GM19193 (cell line): Measurements from ENCODE around the gene TNFSF9.
A peak's percentile ranks its signal among the peaks of the same experiment; 100 is the strongest.

Experiments
- POLR2A ChIP-seq: IDR thresholded peaks from 4 replicates; pipeline ENCODE4 v1.6.1; 2011; ENCODE audit not compliant: insufficient read depth, insufficient read length; ENCODE audit errors: extremely low read depth

TNFSF9 gene, protein sequence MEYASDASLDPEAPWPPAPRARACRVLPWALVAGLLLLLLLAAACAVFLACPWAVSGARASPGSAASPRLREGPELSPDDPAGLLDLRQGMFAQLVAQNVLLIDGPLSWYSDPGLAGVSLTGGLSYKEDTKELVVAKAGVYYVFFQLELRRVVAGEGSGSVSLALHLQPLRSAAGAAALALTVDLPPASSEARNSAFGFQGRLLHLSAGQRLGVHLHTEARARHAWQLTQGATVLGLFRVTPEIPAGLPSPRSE

DNA sequence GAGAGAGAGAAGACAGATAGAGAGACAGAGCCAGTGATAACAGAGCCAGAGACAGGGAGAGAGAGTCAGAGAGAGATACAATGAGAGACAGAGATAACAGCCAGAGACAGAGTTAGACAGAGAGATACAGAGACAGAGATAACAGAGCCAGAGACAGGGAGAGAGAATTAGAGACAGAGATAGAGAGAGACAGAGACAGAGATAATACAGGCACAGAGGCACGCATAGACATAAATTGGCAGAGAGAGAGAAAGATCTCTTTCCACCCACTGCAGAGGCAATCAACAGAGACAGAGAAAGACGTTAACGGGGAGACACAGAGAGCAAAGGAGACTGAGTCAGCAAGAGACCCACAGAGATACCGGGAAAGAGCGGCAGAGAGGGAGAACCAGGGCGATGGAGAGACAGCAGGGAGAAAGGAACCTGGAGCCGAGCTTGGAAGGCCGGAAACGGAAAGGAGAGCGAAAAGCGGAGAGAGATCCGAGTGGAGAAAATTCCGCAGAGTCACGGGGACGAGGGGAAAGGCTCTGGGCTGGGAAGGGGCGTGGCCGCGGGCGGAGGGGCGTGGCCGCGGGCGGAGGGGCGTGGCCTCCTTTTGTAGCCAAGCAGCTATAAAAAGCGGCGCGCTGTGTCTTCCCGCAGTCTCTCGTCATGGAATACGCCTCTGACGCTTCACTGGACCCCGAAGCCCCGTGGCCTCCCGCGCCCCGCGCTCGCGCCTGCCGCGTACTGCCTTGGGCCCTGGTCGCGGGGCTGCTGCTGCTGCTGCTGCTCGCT lies at the start of gene TNFSF9:
Gene TNFSF9 (plus strand): TSS at position 641 of the 777 bp plus-strand sequence. CDS start 11 bp downstream, at position 652.
- peak; percentile 100 for TF ChIP-seq POLR2A

DNA sequence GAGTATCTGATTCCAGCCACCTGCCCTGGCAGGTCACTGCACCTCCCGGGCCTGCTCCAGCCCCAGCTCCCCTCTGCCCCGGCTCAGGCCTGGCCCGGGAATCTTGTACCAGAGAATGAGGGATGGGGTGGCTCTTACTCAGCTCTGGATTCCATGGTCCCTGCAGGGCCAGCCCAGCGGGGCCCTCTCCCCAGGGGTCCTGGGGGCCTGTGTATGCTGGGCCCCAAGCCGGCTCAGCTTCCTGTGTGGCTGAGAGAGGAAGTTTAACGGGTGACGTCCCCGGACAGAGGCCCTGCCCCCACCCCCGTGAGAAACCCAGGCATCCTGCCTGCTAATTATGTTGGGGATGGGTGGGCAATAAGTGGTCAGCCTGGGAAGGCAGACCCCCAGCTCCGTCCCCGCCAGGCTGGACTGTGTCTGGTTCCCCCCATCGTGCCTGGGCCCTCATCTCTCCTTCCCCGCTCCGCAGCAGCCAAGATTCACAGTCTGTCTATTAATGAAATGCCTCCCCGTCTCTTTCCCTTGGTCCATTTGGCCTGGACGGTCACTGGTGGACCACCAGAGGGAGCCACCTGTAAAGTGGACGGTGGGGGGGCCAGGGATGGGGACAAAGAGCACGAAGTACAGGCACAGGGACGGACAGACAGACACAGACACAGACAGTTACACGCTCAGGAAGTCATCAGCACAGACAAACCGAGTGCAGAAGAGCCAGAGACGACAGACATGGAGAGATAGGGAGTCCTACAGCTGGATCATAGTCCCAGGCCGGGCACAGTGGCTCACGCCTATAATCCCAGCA lies 49.1 kb upstream of the TNFSF9 start, which contains the start of gene DENND1C:
Gene DENND1C (minus strand): TSS at position 247 of the 802 bp plus-strand sequence. CDS start 92 bp downstream, at position 155.
- TF ChIP-seq POLR2A: peak; percentile 82

DNA sequence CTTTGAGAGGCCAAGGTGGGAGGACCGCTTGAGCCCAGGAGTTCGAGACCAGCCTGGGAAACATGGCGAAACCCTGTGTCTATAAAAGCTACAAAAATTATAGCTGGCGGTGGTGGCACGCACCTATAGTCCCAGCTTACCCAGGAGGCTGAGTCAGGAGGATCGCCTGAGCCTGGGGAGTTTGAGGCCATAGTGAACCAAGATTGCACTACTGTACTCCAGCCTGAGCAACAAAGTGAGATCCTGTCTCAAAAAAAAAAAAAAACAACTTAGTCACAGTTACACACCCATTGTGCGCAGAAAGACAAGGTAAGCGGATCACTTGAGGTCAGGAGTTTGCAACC lies 48.5 kb upstream of the TNFSF9 start:
- TF ChIP-seq POLR2A: no peak

DNA sequence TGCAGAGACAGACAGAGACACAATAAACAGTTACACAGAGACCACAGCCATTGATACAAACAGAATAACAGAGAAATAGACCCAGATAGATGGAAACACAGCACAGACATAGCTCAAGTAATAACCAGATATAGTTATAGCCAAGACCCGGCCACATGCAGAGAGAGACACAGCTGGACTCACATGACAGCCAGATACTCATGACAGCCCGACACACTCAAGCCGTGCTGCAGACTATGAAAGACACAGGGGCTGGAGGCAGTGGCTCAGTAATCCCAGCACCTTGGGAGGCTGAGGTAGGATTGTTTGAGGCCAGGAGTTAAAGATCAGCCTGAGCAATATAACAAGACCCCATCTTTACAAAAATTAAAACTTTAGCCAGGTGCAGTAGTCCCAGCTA lies 47.6 kb upstream of the TNFSF9 start:
- no peak for TF ChIP-seq POLR2A

DNA sequence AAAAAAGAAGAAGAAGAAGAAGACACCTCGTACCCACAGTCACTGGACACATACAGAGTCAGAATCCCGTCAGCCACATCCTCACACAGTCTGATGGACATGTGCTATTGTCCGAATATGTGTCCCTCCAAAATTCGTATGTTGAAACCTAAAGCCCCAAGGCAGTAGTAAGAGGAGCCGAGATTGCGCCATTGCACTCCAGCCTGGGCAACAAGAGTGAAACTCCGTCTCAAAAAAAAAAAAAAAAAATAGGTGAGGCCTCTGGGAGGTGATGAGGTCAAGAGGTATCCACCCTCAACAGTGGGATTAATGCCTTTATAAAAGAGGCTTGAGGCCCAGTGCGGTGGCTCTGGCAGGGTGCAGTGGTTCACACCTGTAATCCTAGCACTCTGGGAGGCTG lies 46.6 kb upstream of the TNFSF9 start:
- no peak for TF ChIP-seq POLR2A

DNA sequence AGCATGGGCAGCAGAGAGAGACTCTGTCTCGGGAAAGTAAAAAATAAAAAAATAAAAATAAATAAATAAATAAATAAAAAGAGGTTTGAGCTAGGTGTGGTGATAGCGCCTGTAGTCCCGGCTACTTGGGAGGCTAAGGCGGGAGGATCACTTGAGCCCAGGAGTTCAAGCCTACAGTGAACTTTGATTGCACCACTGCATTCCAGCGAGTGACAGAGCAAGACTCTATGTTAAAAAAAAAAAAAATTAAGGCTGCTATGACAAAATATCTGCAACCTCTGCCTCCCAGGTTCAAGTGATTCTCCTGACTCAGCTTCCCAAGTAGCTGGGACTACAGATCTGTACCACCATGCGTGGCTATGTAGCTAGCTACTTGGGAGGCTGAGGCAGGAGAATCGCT lies 46.0 kb upstream of the TNFSF9 start:
- no peak for TF ChIP-seq POLR2A

DNA sequence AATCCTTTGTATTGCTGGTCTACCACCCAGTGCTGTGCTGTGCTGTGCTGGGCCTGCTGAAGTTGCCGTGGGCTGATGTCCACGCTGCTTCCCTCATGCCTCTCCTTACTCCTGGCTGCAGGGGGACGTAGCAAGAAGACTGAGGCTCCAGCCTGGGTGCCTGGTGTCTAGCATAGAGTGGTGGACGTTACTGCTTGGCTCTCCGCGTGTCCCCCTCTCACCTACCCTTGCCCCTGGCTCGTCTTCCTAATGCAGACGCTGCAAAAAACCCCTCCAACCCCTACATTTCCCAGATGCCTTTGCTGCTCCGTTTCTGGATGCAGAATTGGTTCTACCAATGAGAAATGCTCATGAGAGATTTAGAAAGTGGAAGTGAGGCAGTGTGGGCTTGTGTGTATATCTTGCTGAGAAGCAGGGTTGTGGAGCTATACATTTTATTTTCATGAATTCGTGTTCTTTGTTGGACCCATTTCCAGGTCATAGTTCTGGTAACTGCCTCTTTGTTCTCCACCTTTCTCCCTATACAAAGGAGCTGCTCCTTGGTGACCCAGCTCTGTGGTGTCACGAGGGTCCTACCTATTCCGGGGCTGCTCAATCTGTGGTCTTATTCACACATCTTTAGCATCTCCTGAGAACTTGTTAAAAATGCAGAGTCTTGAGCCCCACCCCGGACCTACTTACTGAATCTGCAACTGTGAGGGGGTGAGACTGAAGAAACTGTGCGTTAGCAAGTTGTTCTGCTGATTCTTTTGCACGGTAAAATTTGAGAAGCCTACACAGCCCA lies 41.4 kb upstream of the TNFSF9 start:
- TF ChIP-seq POLR2A: peak; percentile 60

DNA sequence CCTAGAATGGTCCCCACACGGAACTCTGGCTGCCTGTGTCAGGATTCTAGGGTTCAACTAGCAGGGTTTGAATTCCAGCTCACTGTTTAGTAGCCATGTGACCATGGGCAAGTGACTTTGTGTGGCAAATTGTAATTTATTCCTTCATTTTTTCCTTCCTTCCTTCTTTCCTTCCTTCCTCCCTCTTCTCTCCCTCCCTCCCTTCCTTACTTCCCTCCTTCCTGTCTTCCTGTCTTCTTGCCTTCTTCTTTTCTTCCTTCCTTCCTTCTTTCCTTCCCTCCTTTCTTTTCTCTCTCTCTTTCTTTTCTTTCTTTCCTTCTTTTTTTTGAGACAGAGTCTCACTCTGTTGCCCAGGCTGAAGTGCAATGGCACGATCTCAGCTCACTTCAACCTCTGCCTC lies 40.7 kb upstream of the TNFSF9 start:
- no peak for TF ChIP-seq POLR2A

DNA sequence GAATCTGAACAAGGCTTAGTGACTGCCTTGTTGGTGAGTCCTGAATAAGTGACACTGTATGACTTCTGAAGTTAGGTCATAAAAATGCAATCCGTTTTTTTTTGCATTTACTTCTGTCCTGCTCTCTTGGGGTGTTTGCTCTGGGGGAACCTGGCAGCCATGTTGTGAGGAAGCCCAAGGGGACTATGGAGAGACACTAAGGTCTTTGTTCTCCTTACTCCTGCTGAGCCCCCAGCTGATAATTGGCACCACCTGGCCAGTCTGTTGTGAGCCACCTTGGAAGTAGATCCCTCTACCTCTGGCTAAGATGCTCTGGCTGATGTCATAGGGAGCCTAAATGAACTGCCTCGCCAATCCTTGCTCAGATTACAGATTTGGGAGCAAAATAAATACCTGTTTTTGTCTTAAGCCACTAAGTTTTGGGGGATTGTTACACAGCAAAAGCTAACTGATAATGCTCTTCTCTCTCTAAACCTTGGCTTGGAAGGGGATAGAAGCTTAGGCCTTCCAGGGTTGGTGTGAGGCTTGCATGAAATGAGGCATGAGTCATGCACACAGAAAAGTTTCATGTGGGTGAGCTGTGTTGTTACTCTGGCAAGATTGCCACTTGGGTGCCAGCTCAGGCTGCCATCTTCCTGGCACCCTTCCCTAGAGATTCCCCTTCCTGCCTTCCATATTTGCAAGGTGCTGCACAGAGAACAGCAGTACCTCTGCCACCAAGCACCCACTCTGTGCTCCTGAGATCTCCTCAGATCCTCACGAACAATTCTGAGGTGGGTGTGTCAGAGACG lies 38.8 kb upstream of the TNFSF9 start:
- TF ChIP-seq POLR2A: no peak

DNA sequence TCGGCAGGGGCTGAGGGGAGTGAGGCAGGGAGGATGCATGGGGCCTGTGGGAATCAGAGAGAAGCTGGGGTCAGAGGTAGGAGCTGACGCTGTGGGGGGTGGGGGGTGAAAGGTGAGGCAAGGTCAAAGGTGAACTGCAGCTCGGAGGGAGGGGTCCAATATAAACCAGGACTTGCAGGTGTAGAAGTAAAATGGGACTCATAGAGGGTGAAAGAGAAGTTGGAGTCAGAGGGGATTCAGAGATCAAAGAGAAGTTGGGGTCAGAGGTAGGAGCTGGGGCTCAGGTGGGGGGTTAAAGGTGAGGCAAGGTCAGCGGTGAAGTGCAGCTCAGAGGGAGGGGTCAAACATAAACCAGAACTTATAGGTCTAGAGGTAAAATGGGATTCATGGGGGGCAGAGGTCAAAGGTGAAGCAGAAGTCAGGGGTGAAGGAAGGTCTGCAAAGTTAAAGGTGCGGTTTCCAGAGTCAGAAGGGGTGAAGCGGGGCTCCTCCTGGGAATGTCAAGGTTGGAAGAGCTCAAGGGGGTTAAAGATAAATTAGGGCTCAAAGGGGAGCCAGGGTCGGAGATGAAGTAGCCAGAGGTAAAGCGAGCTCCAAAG lies 36.3 kb upstream of the TNFSF9 start:
- no peak for TF ChIP-seq POLR2A

DNA sequence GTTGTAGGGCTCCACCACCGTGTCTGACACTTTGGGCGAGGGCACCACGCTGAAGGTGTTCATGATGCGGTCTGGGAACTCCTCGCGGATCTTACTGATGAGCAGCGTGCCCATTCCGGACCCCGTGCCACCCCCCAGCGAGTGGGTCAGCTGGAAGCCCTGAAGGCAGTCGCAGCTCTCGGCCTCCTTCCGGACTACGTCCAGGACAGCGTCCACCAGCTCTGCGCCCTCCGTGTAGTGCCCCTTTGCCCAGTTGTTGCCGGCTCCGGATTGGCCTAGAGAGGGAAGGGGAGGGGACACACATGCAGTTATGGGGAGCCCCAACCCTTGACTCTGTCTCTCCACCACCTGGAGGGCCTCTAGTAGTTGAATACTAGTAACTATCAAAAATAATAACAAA lies 34.9 kb upstream of the TNFSF9 start:
- TF ChIP-seq POLR2A: no peak

DNA sequence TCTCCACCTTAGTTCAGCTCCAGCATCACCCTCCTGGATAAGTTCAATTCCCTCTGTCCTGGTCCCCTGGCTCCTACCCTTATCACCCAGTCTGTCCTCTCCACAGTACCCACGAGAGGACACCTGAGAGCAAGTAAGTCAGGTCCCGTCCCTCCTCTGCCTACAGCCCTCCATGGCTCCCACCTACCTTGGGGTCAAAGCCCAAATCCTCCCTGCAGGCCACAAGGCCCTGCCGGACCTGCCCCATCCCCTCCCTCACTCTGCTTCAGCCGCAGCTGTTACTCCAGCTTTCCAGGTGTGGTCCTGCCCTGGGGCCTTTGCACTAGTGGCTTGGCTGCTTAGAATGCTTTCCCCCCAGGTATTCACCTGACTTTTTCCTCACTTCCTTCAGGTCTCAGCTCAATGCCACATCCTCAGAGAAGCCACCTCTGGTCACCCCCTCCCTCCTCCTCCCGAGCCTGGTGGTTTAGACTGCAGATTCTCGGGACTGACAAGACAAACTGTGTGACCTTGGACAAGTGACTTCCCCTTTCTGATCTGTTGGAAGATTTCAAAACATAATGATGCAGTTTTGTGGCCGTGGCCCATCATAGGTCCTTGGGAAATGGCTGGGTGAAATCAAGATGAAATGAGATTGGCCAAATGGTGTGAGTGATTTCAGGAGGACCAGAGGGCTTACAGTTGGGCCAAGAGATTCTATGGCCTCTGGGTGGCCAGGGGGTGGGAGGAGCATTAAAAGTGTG lies 32.4 kb upstream of the TNFSF9 start:
- TF ChIP-seq POLR2A: no peak
